Motor neuron (in vitro differentiated cells): ENCODE measurements around the gene GABRP. TPM values are rescaled to one million over a fixed set of nuclear protein-coding genes. Genes with fewer than 3 reads are reported as not detected.

Experiments
- ATAC-seq, 8 experiments: fragments of 200-7000 bp; cut with Tn5 transposase; replicated peaks in 6 of 8; 2 replicates each; pipeline ENCODE4 v1.8.0; 2021; ENCODE audit warnings: mild to moderate bottlenecking in 8 of 8, moderate library complexity in 8 of 8
- H3K27ac ChIP-seq, 2 donors: fragments of 250-450 bp; sonication (Bioruptor Pico); 2 replicates each; pipeline ENCODE4 v1.9.0; 2021; ENCODE audit warnings: antibody characterized with exemption in 2 of 2, mild to moderate bottlenecking in 2 of 2, moderate library complexity in 1 of 2
- H3K4me1 ChIP-seq, 2 donors: fragments of 250-450 bp; sonication (Bioruptor Pico); replicated peaks in 1 of 2; 2 replicates each; pipeline ENCODE4 v1.6.1; 2021; ENCODE audit warnings: antibody characterized with exemption in 2 of 2, mild to moderate bottlenecking in 2 of 2, moderate library complexity in 1 of 2
- H3K4me3 ChIP-seq, 5 donors: fragments of 250-450 bp; sonication (Bioruptor Pico); 2 replicates each; pipeline ENCODE4 v1.9.0; 2021; ENCODE audit warnings: antibody characterized with exemption in 5 of 5, mild to moderate bottlenecking in 5 of 5, moderate library complexity in 4 of 5
- WGBS, 10 experiments: fragments of 450-650 bp; shearing (Covaris generic); methylation state at CpG; one replicate each; pipeline ENCODE4 v1.0.0; 2022; 5-methylcytosine and 5-hydroxymethylcytosine counted together
- in situ Hi-C, 9 experiments: fragments of 400-800 bp; cut with MboI; loops; one replicate each; pipeline ENCODE4 v1.15.0; 2021; ENCODE audit warnings: low sequenced_read_pairs in 9 of 9, low pct_unique_long_range_greater_than_20kb in 2 of 9; ENCODE audit not compliant: unreplicated experiment in 9 of 9
- total RNA-seq, 8 experiments: library from RNA; unstranded; fragments of 300-600 nt; gene quantifications; 2 replicates each; pipeline versions ENCODE4 v1.2.3 to v1.2.4, GENCODE V29; 2022

The GABRP gene
- total RNA-seq, 8 experiments from 2014 or later = 0.10 to 1.0 (median 0.37) TPM; not detected in 4

DNA sequence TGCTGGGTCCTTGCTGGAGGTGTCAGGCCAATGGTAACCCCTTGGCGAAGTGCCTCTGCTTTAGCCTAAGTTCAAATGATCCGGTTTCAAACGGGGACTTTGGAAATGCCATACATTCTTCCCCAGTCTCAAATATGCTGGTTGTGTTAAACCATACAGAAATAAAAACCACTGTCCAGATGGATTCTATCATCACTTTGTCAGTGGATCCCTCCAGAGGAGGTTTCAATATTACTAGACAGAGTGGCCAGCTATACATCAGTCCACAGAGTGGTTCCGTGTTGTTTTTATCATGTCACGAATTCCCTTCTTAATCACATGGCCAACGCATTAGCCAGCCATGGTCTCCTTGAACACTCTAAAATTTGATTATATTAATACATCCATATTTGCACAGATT is 71.0 kb downstream of the GABRP start:
- WGBS, 10 experiments = 5 to 100% (median 88%) methylated on average over 1 to 5 of the region's 6 CpGs; no CpG with 5 or more reads in 1 of the 10 experiments
- Histone ChIP-seq H3K4me3 (no peak overlapping the region), H3K4me1 (no peaks in the 10 kb centered on the region), H3K27ac (no peak overlapping the region)
- in situ Hi-C loops = no loop called here
- no peak for ATAC-seq

- no peak for ATAC-seq
- 10 to 100% (median 77%) methylated on average over 1 to 2 of the region's 2 CpGs for WGBS, 10 experiments
- in situ Hi-C loops = no loop called here
- no peaks in the 10 kb centered on the region for H3K4me1 ChIP-seq
- H3K4me3 ChIP-seq = no peak overlapping the region
- no peak overlapping the region for H3K27ac ChIP-seq
Measured at GRCh38 chr5:170857066-170857465, 73.5 kb downstream of the GABRP start.

DNA sequence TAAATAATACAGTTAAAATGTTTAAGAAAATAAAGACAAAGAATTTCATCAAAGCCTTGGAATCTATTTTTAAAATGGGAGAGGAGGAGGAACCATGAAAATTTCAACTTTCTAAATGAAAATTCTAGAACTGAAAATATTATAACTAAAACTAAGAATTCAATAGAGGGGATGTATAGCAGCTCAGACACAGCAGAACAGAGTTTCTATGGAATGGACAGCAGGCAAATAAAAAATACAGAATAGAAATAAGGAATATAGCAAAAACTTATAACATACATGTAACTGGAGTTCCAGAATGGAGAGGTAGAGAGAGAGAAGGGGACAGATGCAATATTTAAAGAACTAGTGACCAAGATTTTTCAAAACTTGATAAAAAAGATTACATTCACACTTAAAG is 76.9 kb downstream of the GABRP start:
- ATAC-seq = no peak

DNA sequence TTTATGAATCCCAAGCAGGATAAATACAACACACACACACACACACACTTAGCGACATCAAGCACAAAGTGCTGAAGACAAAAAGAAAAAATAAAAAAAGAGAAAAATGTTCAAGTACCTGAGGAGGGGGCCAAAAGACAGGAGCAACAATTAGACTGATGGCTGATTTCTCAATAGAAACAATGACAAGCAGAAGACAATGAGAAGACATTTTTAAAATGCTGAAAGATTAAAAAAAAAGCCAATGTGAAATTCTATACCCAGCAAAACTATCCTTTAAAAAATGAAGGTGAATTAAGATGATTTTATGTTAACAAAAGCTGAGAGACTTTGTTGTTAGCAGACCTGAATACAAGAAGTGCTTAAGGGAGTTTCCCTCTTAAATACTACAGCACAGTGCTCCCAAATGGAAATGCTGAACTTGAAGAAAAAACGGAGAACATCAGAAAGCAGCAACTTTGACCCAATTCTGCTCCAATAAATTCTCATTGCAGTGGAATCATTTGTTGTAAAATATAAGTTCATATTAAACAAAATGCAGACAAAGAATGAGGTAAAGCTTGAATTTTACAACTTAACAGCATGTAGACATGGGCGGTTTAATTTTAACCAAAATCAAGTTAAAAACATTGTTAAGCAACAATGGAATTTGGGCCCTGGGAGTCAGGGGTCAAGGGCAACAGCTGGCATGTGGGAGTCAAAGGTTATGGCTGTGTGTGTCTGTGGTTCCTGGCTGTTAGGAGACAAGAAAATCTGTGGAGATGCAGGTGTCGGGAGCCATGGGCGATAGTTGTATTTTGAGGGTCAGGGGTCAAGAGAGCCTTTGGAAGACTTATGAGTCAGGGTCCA is 77.5 kb downstream of the GABRP start:
- peaks cover 7 to 15% of the 10 kb centered on the region in 2 donors for H3K4me1 ChIP-seq
- peak overlapping the region; percentile 69 to 100 (median 91) for H3K4me3 ChIP-seq
- H3K27ac ChIP-seq = no peak overlapping the region
- no peak for ATAC-seq
- WGBS, 10 experiments = 43 to 100% (median 90%) methylated on average over 2 to 5 of the region's 5 CpGs; no CpG with 5 or more reads in 1 of the 10 experiments
- in situ Hi-C loops = no loop called here

More for the DNA sequence above, 76.9 kb downstream of the GABRP start:
- Histone ChIP-seq H3K4me3 (no peak overlapping the region), H3K27ac (no peak overlapping the region), H3K4me1 (peaks cover 7 to 15% of the 10 kb centered on the region in 2 donors)
- in situ Hi-C loops = no loop called here

DNA sequence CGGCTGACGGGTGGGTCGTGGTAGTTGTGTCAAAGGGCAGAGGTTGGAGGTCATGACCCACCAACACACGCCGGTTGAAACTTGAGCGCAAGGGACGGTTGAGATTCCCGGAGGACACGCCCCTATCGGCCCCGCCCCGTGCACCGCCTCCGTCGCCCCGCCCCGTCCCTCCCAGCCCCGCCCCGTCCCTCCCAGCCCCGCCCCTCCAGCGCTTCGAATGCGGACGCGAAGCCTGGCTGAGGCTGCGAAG is 78.1 kb downstream of the GABRP start:
- Histone ChIP-seq H3K27ac (no peak overlapping the region), H3K4me3 (peak overlapping the region; percentile 69 to 100 (median 91)), H3K4me1 (peaks cover 7 to 15% of the 10 kb centered on the region in 2 donors)
- WGBS, 10 experiments = 0 to 32% methylated on average over 6 to 7 of the region's 26 CpGs; no CpG with 5 or more reads in 8 of the 10 experiments
- no peak for ATAC-seq
- in situ Hi-C loops = no loop called here

DNA sequence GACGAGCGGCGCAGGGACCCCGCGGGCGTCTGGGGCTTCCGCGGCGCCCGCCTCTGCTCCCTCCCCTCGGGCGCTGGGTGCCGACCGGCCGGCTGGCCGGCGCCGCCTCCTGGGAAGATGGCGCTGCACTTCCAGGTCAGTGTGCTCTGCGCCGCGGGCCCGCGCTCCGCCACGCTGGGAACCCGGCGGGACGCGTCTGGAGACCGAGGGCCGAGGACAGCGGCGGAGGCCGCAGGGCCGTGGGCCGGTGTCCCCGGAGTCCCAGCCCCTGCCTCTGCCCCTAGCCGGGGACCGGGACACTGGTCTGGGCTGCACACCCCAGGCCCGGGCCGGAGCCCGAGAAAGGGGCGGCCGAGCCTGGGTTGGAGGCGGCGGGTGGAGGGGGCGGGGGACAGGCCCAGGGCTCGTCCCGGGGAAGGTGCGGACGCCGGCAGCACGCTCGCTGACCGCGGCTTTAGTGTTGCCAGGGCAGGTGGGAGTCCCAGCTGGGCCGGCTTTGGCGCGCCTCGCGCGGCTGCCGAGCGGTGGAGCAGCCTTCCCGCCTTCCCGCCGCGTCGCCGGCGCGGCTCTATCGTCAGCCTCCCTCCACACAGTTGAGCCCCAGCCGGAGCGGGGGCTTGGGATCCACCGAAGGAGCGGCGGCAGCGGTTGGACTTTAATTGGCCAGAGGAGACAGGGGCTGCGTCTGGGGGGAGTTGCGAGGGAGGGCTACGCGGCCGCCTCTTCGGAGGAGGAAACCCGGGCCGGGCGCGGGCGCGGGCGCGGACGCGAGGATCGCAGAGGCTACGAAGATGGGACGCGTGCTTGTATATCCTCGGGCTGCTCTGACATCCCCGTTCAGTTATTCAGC is 78.6 kb downstream of the GABRP start, which contains the start of gene RANBP17:
RANBP17 (plus strand) TSS at position 102 of the 850 bp plus-strand sequence.
- H3K4me3 ChIP-seq = peak within 1 kb of the TSS; percentile 69 to 100 (median 91)
- ATAC-seq = peak; percentile 19 to 95 (median 93)
- H3K4me1 ChIP-seq = peaks cover 7 to 15% of the 10 kb centered on the region in 2 donors
- in situ Hi-C loops = no loop called here
- H3K27ac ChIP-seq = peak within 1 kb of the TSS; percentile 76 to 88
- 0 to 1% (median 0%) methylated on average over 1 to 16 of the region's 102 CpGs; no CpG with 5 or more reads in 6 of the 10 experiments for WGBS, 10 experiments

- no peak overlapping the region for H3K27ac ChIP-seq
- ATAC-seq = peak in 1 of 8 experiments; percentile 36
- WGBS, 10 experiments = 22 to 93% (median 74%) methylated on average over 1 to 3 of the region's 3 CpGs; no CpG with 5 or more reads in 2 of the 10 experiments
Measured at GRCh38 chr5:170863646-170864045, 80.1 kb downstream of the GABRP start.

More at GRCh38 chr5:170863646-170864045, 80.1 kb downstream of the GABRP start:
- H3K4me3 ChIP-seq = no peak overlapping the region
- in situ Hi-C loops = no loop called here
- H3K4me1 ChIP-seq = peaks cover 7 to 15% of the 10 kb centered on the region in 2 donors

Other genes starting within 250 kb of the GABRP start
- gene RANBP17, start 78.3 kb downstream of the GABRP start, total RNA-seq = 10 to 100 TPM in 6 of 8 experiments, 1 to 10 TPM in 1, not detected in 1; 3.8 to 43.9 (median 25.5) TPM